D721Med (cell line): ENCODE results near the gene NFKBIB.
A peak's percentile ranks its signal among the peaks of the same experiment; 100 is the strongest.

ENCODE experiments used
- DNase-seq: peaks from one replicate; pipeline ENCODE4 v3.0.0; 2011; ENCODE audit warnings: low spot score; ENCODE audit not compliant: insufficient read length
- FAIRE-seq: peaks from 2 replicates; lab custom pipeline; 2011; peaks lifted over from hg19 to GRCh38; lab: Jason Lieb, UNC
- CTCF ChIP-seq: IDR thresholded peaks from 2 replicates; pipeline ENCODE4 v1.5.1; 2012; ENCODE audit warnings: mild to moderate bottlenecking, control low read depth; ENCODE audit not compliant: insufficient read depth; ENCODE audit errors: missing control alignments

The NFKBIB gene

GRCh38 chr19:38949580-38950367 is 50.0 kb downstream of the NFKBIB start:
- FAIRE-seq (no peak), DNase-seq (no peak)
- no peak for TF ChIP-seq CTCF

GRCh38 chr19:38951187-38951586 is 51.4 kb downstream of the NFKBIB start:
- no peak for FAIRE-seq
- DNase-seq, result no peak
- no peak for TF ChIP-seq CTCF

- no peak for FAIRE-seq
- DNase-seq, result no peak
- peak; percentile 57 for TF ChIP-seq CTCF
These were observed 52.8 kb downstream of the NFKBIB start for GRCh38 chr19:38952395-38953165.

- no peak for TF ChIP-seq CTCF
- DNase-seq, result no peak
- FAIRE-seq, result no peak
These were observed 53.9 kb downstream of the NFKBIB start for GRCh38 chr19:38953677-38954076.

GRCh38 chr19:38956264-38956663 is 56.5 kb downstream of the NFKBIB start:
- FAIRE-seq (no peak), DNase-seq (peak; percentile 51)
- no peak for TF ChIP-seq CTCF

- no peak for TF ChIP-seq CTCF
- DNase-seq (no peak), FAIRE-seq (no peak)
These were observed 58.5 kb downstream of the NFKBIB start for GRCh38 chr19:38958301-38958700.
